Ammon's horn (tissue), 1 donor: ENCODE data around the gene GHRH.

Source experiments
- DNase-seq: peaks from one replicate; pipeline ENCODE4 v3.0.0-alpha.2; 2016; ENCODE audit warnings: low spot score

GHRH gene

DNA sequence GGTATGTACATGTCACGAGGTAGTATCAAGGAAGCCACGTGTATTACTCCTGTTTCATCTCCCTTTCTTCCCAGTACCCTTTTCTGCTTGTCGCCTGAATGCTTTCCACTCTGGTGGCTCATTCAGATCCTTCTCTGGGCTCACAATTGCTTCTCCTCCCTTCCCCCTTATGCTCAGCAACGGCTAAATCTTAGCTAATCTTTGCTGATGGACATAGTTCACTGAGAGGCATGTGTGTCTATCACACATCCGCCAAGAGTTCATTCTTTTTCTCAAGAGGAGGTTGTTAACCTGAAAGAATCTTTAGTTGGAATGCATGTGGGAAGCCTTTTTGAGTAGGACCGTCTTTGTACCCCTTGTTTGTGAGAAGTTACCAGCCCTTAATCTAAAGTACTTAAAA, 56.5 kb downstream of the GHRH start:
- no peak for DNase-seq

- peak; percentile 62 for DNase-seq
Observed at GRCh38 chr20:37204056-37204455, 57.6 kb downstream of the GHRH start.

DNA sequence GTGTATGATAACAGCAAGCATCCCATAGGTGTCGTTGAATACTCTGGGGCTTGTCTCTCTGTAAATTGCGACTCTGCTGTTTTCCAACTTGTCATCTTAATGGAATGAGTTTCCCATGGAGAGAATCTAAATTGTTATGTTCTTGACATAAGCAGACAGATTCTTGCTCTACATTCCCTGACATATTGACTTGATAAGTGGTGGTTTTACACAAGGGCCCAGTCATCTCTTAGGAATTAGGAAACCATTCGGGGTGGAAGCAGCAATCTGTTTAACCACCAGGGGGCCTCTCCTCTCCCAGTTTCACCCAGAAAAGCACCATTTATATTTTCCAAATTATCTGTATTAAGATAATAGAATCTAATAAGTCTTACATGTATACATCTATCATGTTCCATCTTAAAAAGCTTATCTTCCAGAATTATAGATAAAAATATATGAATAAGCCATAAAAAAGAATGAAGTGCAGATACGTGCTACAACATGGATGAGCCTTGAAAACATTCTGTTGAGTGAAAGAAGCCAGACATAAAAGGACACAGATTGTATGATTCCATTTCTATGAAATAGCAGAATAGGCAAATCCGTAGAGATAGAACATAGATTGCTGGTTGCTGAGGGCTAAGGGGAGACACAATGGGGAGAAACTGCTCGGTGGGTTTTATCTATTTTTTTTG, 59.2 kb downstream of the GHRH start:
- DNase-seq, result no peak

- DNase-seq, result no peak
Observed at GRCh38 chr20:37201827-37202162, 59.8 kb downstream of the GHRH start.
